Ishikawa (cell line): ENCODE results near the gene NUDT10.

Source experiments
- CEBPB ChIP-seq: IDR thresholded peaks from 2 replicates; pipeline ENCODE4 v1.6.1; 2012
- CREB1 ChIP-seq: IDR thresholded peaks from 2 replicates; pipeline ENCODE4 v1.6.1; 2012; ENCODE audit warnings: low read depth
- EGR1 ChIP-seq: IDR thresholded peaks from 2 replicates; pipeline ENCODE4 v1.6.1; 2012
- EP300 ChIP-seq: IDR thresholded peaks from 2 replicates; pipeline ENCODE4 v1.6.1; 2012; ENCODE audit warnings: borderline replicate concordance
- FOXM1 ChIP-seq: IDR thresholded peaks from 2 replicates; pipeline ENCODE4 v1.6.1; 2012; ENCODE audit warnings: low read depth, borderline replicate concordance
- MAX ChIP-seq: IDR thresholded peaks from 2 replicates; pipeline ENCODE4 v1.6.1; 2012
- NFIC ChIP-seq: IDR thresholded peaks from 2 replicates; pipeline ENCODE4 v1.6.1; 2012
- RAD21 ChIP-seq: IDR thresholded peaks from 2 replicates; pipeline ENCODE4 v1.6.1; 2012; ENCODE audit warnings: low read depth
- REST ChIP-seq: IDR thresholded peaks from 2 replicates; pipeline ENCODE4 v1.6.1; 2012; ENCODE audit warnings: low read depth, mild to moderate bottlenecking
- TAF1 ChIP-seq: IDR thresholded peaks from 2 replicates; pipeline ENCODE4 v1.6.1; 2012; ENCODE audit warnings: low read depth, mild to moderate bottlenecking
- TCF12 ChIP-seq: IDR thresholded peaks from 2 replicates; pipeline ENCODE4 v1.6.1; 2012; ENCODE audit warnings: low read depth
- TEAD4 ChIP-seq: IDR thresholded peaks from 2 replicates; pipeline ENCODE4 v1.6.1; 2012
- USF1 ChIP-seq: IDR thresholded peaks from 2 replicates; pipeline ENCODE4 v1.6.1; 2012
- YY1 ChIP-seq: IDR thresholded peaks from 2 replicates; pipeline ENCODE4 v1.6.1; 2012; ENCODE audit warnings: low read depth
- ZBTB7A ChIP-seq: IDR thresholded peaks from 2 replicates; pipeline ENCODE4 v1.6.1; 2012; ENCODE audit warnings: low read depth

Gene NUDT10

GRCh38 chrX:51332188-51332942, at the start of gene NUDT10:
TSS of gene NUDT10 (plus strand) at chrX:51332822. CDS start at chrX:51332966, 144 bp downstream.
- no peak for TF ChIP-seq CREB1
- TF ChIP-seq REST = no peak
- no peak for TF ChIP-seq NFIC
- no peak for TF ChIP-seq CEBPB
- TF ChIP-seq ZBTB7A = no peak
- TF ChIP-seq TEAD4 = no peak
- TF ChIP-seq USF1 = no peak
- TF ChIP-seq YY1 = no peak
- TF ChIP-seq TAF1 = no peak
- TF ChIP-seq RAD21 = no peak
- no peak for TF ChIP-seq MAX
- no peak for TF ChIP-seq EP300
- no peak for TF ChIP-seq FOXM1
- no peak for TF ChIP-seq TCF12

- TF ChIP-seq FOXM1 (no peak), TEAD4 (no peak), USF1 (no peak), RAD21 (no peak), EP300 (no peak), YY1 (no peak), CREB1 (no peak), TAF1 (no peak), CEBPB (no peak), ZBTB7A (no peak), MAX (no peak), TCF12 (no peak), REST (no peak), EGR1 (no peak), NFIC (no peak)
Measured at GRCh38 chrX:51292421-51292820, 40.2 kb upstream of the NUDT10 start.

GRCh38 chrX:51296138-51296537, 36.5 kb upstream of the NUDT10 start:
- TF ChIP-seq FOXM1 (no peak), YY1 (no peak), NFIC (no peak), USF1 (no peak), RAD21 (no peak), MAX (no peak)

GRCh38 chrX:51316271-51316670, 16.4 kb upstream of the NUDT10 start:
- TF ChIP-seq TAF1 (no peak), TCF12 (no peak), EP300 (no peak), ZBTB7A (no peak), RAD21 (no peak), REST (no peak), YY1 (no peak), NFIC (no peak), CEBPB (no peak), FOXM1 (no peak), USF1 (no peak), MAX (no peak), CREB1 (no peak)
